KMS-11 (cell line): ENCODE results near the gene LACTB.
A peak's percentile ranks its signal among the peaks of the same experiment; 100 is the strongest.

ENCODE experiments used
- H2AFZ ChIP-seq: fragments of 200-600 bp; sonication (generic); 2 replicates; pipeline ENCODE4 v1.6.1; 2016; ENCODE audit warnings: antibody characterized with exemption, mixed run types, low read depth
- H3K27ac ChIP-seq: fragments of 200-600 bp; sonication (generic); 2 replicates; pipeline ENCODE4 v1.6.1; 2016; ENCODE audit warnings: mild to moderate bottlenecking, mixed run types
- H3K27me3 ChIP-seq: fragments of 200-600 bp; sonication (generic); 2 replicates; pipeline ENCODE4 v1.6.1; 2017; ENCODE audit warnings: mild to moderate bottlenecking, low read depth, mixed run types, moderate library complexity; ENCODE audit not compliant: insufficient read depth
- H3K36me3 ChIP-seq: fragments of 200-600 bp; sonication (generic); 2 replicates; pipeline ENCODE4 v1.6.1; 2017; ENCODE audit warnings: mild to moderate bottlenecking, mixed run types; ENCODE audit not compliant: insufficient read depth
- H3K4me1 ChIP-seq: fragments of 200-600 bp; sonication (generic); 2 replicates; pipeline ENCODE4 v1.6.1; 2016; ENCODE audit warnings: mild to moderate bottlenecking, low read depth, mixed run types; ENCODE audit not compliant: poor library complexity, severe bottlenecking
- H3K4me2 ChIP-seq: fragments of 200-600 bp; sonication (generic); 2 replicates; pipeline ENCODE4 v1.7.0; 2016; ENCODE audit warnings: mild to moderate bottlenecking, mixed run types
- H3K4me3 ChIP-seq: fragments of 200-600 bp; sonication (generic); IDR thresholded peaks from 2 replicates; pipeline ENCODE4 v1.6.1; 2017; ENCODE audit warnings: low read depth, low read length, mixed read lengths; ENCODE audit not compliant: insufficient read depth
- H3K79me2 ChIP-seq: fragments of 200-600 bp; sonication (generic); 2 replicates; pipeline ENCODE4 v1.6.1; 2016; ENCODE audit warnings: low read depth, mixed run types; ENCODE audit not compliant: insufficient read depth
- H3K9ac ChIP-seq: fragments of 200-600 bp; sonication (generic); 2 replicates; pipeline ENCODE4 v1.6.1; 2016; ENCODE audit warnings: mild to moderate bottlenecking, mixed run types
- H4K20me1 ChIP-seq: fragments of 200-600 bp; sonication (generic); 2 replicates; pipeline ENCODE4 v1.6.1; 2016; ENCODE audit warnings: mild to moderate bottlenecking, mixed run types; ENCODE audit not compliant: insufficient read depth
- CTCF ChIP-seq: fragments of 200-600 bp; sonication (generic); conservative IDR thresholded peaks from 2 replicates; pipeline ENCODE4 v1.6.1; 2017; ENCODE audit warnings: low read depth, mild to moderate bottlenecking, antibody characterized with exemption, low read length, moderate library complexity, mixed read lengths

The LACTB gene

GRCh38 chr15:63190769-63191649, 69.3 kb downstream of the LACTB start:
- Histone ChIP-seq H3K4me2 (peak overlapping the region; percentile 87), H3K4me1 (peaks cover 51% of the 10 kb centered on the region), H3K9ac (no peak overlapping the region), H3K27ac (no peak overlapping the region), H4K20me1 (no peaks in the 10 kb centered on the region), H3K4me3 (no peak overlapping the region), H3K27me3 (no peaks in the 10 kb centered on the region), H3K79me2 (peaks cover 5% of the 10 kb centered on the region), H2AFZ (no peak overlapping the region), H3K36me3 (no peaks in the 10 kb centered on the region)
- TF ChIP-seq CTCF, result no peak
